A549 (cell line): ENCODE results near the gene PEF1. TPM values are rescaled to one million over a fixed set of nuclear protein-coding genes. Genes with fewer than 3 reads are reported as not detected.

ENCODE experiments used
- ATAC-seq, 2 experiments: fragments of 200-7000 bp in 1 of 2; fragments of >200 bp in 1 of 2; cut with Nextera tagmentation in 1 of 2; cut with Tn5 transposase in 1 of 2; 3 replicates each; pipeline versions ENCODE4 v1.8.0 to v1.9.1; 2018 to 2020; ENCODE audit warnings: mild to moderate bottlenecking in 1 of 2, moderate library complexity in 1 of 2
- CTCF ChIA-PET: fragments of 300-600 bp; sonication (Branson Sonifier 250); formaldehyde crosslinking; extraction: SDS; loops from one replicate; lab custom pipeline; 2021; ENCODE audit warnings: antibody characterized with exemption, inconsistent platforms; lab: Yijun Ruan, JAX
- POLR2A ChIA-PET: fragments of 350-600 bp; formaldehyde crosslinking; extraction: SDS; loops from one replicate; lab custom pipeline; 2021; ENCODE audit warnings: antibody characterized with exemption, inconsistent platforms; lab: Yijun Ruan, JAX
- DNase-seq, 2 experiments: peaks; one replicate each; pipeline versions ENCODE4 v3.0.0 to v3.0.0-alpha.2; 2011 to 2016; ENCODE audit warnings: low read depth in 1 of 2, low spot score in 1 of 2
- FAIRE-seq: peaks from 2 replicates; lab custom pipeline; 2011; peaks lifted over from hg19 to GRCh38; lab: Jason Lieb, UNC
- H3K27ac ChIP-seq, 2 experiments: fragments of >200 bp; sonication (Bioruptor Twin); formaldehyde crosslinking; 3 replicates each; pipeline ENCODE4 v1.5.1; 2016 to 2017
- H3K4me1 ChIP-seq: fragments of >200 bp; sonication (Bioruptor Twin); formaldehyde crosslinking; 3 replicates; pipeline ENCODE4 v1.6.1; 2016
- H3K4me2 ChIP-seq: fragments of >200 bp; sonication (Bioruptor Twin); formaldehyde crosslinking; 3 replicates; pipeline ENCODE4 v1.6.1; 2016
- H3K4me3 ChIP-seq: fragments of >200 bp; sonication (Bioruptor Twin); formaldehyde crosslinking; 3 replicates; pipeline ENCODE4 v1.5.1; 2016
- H3K9me3 ChIP-seq: fragments of >200 bp; sonication (Bioruptor Twin); formaldehyde crosslinking; 3 replicates; pipeline ENCODE4 v1.6.1; 2016
- BHLHE40 ChIP-seq: IDR thresholded peaks from 2 replicates; pipeline ENCODE4 v1.6.1; 2012; ENCODE audit warnings: low read depth, low read length, inconsistent platforms
- CBX8 ChIP-seq: fragments of 200-600 bp; sonication (generic); IDR thresholded peaks from 2 replicates; pipeline ENCODE4 v1.6.1; 2016
- CEBPB ChIP-seq, 2 experiments: fragments of >200 bp in 1 of 2; sonication (Bioruptor Twin) in 1 of 2; formaldehyde crosslinking in 1 of 2; IDR thresholded peaks; 2 replicates each; pipeline ENCODE4 v1.6.1; 2012 to 2016
- CHD2 ChIP-seq: fragments of 150-350 bp; IDR thresholded peaks from 2 replicates; pipeline ENCODE4 v1.6.1; 2014; ENCODE audit warnings: low read length; ENCODE audit not compliant: partially characterized antibody
- CHD4 ChIP-seq: fragments of 200-600 bp; sonication (generic); IDR thresholded peaks from 2 replicates; pipeline ENCODE4 v1.6.1; 2016; ENCODE audit warnings: antibody characterized with exemption, mild to moderate bottlenecking, borderline replicate concordance
- CTCF ChIP-seq: fragments of >200 bp; sonication (Bioruptor Twin); formaldehyde crosslinking; IDR thresholded peaks from 3 replicates; pipeline ENCODE4 v1.5.1; 2016
- EHF ChIP-seq: fragments of 250-450 bp; sonication (Bioruptor Pico); IDR thresholded peaks from 2 replicates; pipeline ENCODE4 v1.5.0; 2020; ENCODE audit warnings: mild to moderate bottlenecking
- EP300 ChIP-seq, 2 experiments: fragments of >200 bp; sonication (Bioruptor Twin); formaldehyde crosslinking; IDR thresholded peaks; 2 replicates in 1 of 2; 3 replicates in 1 of 2; pipeline ENCODE4 v1.6.1; 2016 to 2017
- FOSL2 ChIP-seq, 2 experiments: fragments of 450-650 bp in 1 of 2; fragments of >200 bp in 1 of 2; sonication (Bioruptor Twin) in 1 of 2; formaldehyde crosslinking; IDR thresholded peaks; 2 replicates each; pipeline versions ENCODE4 v1.5.0 to v1.6.1; 2016 to 2020; ENCODE audit warnings: mild to moderate bottlenecking in 1 of 2, moderate library complexity in 1 of 2
- HES2 ChIP-seq: fragments of >200 bp; sonication (Bioruptor Twin); formaldehyde crosslinking; IDR thresholded peaks from 2 replicates; pipeline ENCODE4 v1.6.1; 2016
- HEYL ChIP-seq: fragments of 250-450 bp; sonication (Bioruptor Pico); IDR thresholded peaks from 2 replicates; pipeline ENCODE4 v1.8.0; 2021; ENCODE audit warnings: mild to moderate bottlenecking, moderate library complexity
- HOXB13 ChIP-seq: fragments of 250-450 bp; sonication (Bioruptor Pico); IDR thresholded peaks from 2 replicates; pipeline ENCODE4 v1.5.0; 2020; ENCODE audit warnings: low read depth, mild to moderate bottlenecking, moderate library complexity
- JUNB ChIP-seq: fragments of >200 bp; sonication (Bioruptor Twin); formaldehyde crosslinking; IDR thresholded peaks from 2 replicates; pipeline ENCODE4 v1.6.1; 2016
- KDM1A ChIP-seq: fragments of 200-600 bp; sonication (generic); IDR thresholded peaks from 2 replicates; pipeline ENCODE4 v1.6.1; 2016; ENCODE audit warnings: low read depth, mild to moderate bottlenecking
- MAX ChIP-seq: IDR thresholded peaks from 2 replicates; pipeline ENCODE4 v1.6.1; 2012
- RAD21 ChIP-seq, 2 experiments: fragments of >200 bp in 1 of 2; sonication (Bioruptor Twin) in 1 of 2; formaldehyde crosslinking in 1 of 2; IDR thresholded peaks in 1 of 2; conservative IDR thresholded peaks in 1 of 2; 2 replicates in 1 of 2; 3 replicates in 1 of 2; pipeline ENCODE4 v1.6.1; 2012 to 2018; ENCODE audit warnings: inconsistent platforms in 1 of 2
- REST ChIP-seq: fragments of 200-600 bp; sonication (generic); IDR thresholded peaks from 2 replicates; pipeline ENCODE4 v1.6.1; 2016; ENCODE audit warnings: antibody characterized with exemption, mild to moderate bottlenecking, moderate library complexity
- RNF2 ChIP-seq: fragments of 200-600 bp; sonication (generic); IDR thresholded peaks from 2 replicates; pipeline ENCODE4 v1.6.1; 2016; ENCODE audit warnings: low read depth, mild to moderate bottlenecking, antibody characterized with exemption, moderate library complexity, borderline replicate concordance
- SMC3 ChIP-seq: fragments of >200 bp; sonication (Bioruptor Twin); formaldehyde crosslinking; IDR thresholded peaks from 3 replicates; pipeline ENCODE4 v1.6.1; 2018; ENCODE audit warnings: inconsistent platforms
- SREBF2 ChIP-seq: fragments of 450-650 bp; IDR thresholded peaks from 2 replicates; pipeline ENCODE4 v1.6.1; 2014; ENCODE audit warnings: mild to moderate bottlenecking, moderate library complexity
- TP53 ChIP-seq: fragments of 250-450 bp; sonication (Bioruptor Pico); IDR thresholded peaks from 2 replicates; pipeline ENCODE4 v1.5.0; 2021; ENCODE audit warnings: mild to moderate bottlenecking, moderate library complexity
- ZNF302 ChIP-seq: fragments of 250-450 bp; sonication (Bioruptor Pico); IDR thresholded peaks from 2 replicates; pipeline ENCODE4 v1.9.0; 2021; ENCODE audit warnings: inconsistent platforms, mild to moderate bottlenecking, moderate library complexity
- WGBS: methylation state at CpG from one replicate; pipeline ENCODE4 v1.1.6; 2017; ENCODE audit errors: missing lambda C conversion rate; 5-methylcytosine and 5-hydroxymethylcytosine counted together
- polyA plus RNA-seq, 4 experiments: library from polyadenylated mRNA; depleted of rRNA in 3 of 4; stranded (reverse); fragments of >200 nt; fragmentation: RNase III in 1 of 4; extraction: RNeasy Plus Mini Kit Qiagen cat#74134 plus additional on column Dnase treatment in 1 of 4; gene quantifications; 2 replicates in 3 of 4; 3 replicates in 1 of 4; pipeline ENCODE4 v1.2.3, GENCODE V29; 2011 to 2017

PEF1 gene
- polyA plus RNA-seq, 2 of the 4 experiments (the other 2 are of a cell fraction), result 38.3 to 47.6 TPM

- Histone ChIP-seq H3K4me1 (peaks cover 45% of the 10 kb centered on the region), H3K9me3 (no peaks in the 10 kb centered on the region), H3K4me2 (no peak overlapping the region), H3K27ac (no peak overlapping the region), H3K4me3 (no peak overlapping the region)
- no peak for ATAC-seq
- TF ChIP-seq FOSL2 (IDR thresholded peaks at IDR 0.05) (no peak), FOSL2 (CRISPR knock-in tag; IDR thresholded peaks at IDR 0.05) (no peak), RNF2 (no peak), ZNF302 (no peak), EP300 (IDR thresholded peaks at IDR 0.05) (no peak), MAX (no peak), HOXB13 (CRISPR knock-in tag) (no peak), CEBPB (IDR thresholded peaks at IDR 0.05) (no peak), KDM1A (no peak), SREBF2 (no peak), TP53 (no peak), SMC3 (no peak), HEYL (CRISPR knock-in tag) (no peak), CHD4 (no peak)
- no peak for FAIRE-seq
- DNase-seq, result no peak
- CTCF ChIA-PET, result interaction anchor here (1.6 to 6.3 kb wide), 2 partner anchors 13 to 28 kb away, joined by 5 to 40 read pairs; no protein-coding TSS in a partner anchor
- POLR2A ChIA-PET, result no interaction called here
- WGBS, result 90% methylated on average over 7 of the region's 8 CpGs
Observed at GRCh38 chr1:31687601-31688000, 42.9 kb upstream of the PEF1 start.

- Histone ChIP-seq H3K9me3 (no peaks in the 10 kb centered on the region), H3K4me2 (no peak overlapping the region), H3K4me1 (peaks cover 27% of the 10 kb centered on the region)
- no peak for ATAC-seq
- FAIRE-seq, result no peak
- POLR2A ChIA-PET, result no interaction called here
- CTCF ChIA-PET, result interaction anchor here (1.2 to 2.1 kb wide), 4 partner anchors 10 to 60 kb away, joined by 3 to 11 read pairs (median 5); no protein-coding TSS in a partner anchor
- no peak for DNase-seq
- WGBS, result 93% methylated on average over 8 of the region's 8 CpGs
- TF ChIP-seq HEYL (CRISPR knock-in tag), result no peak
- no peak for TF ChIP-seq RNF2
- no peak for TF ChIP-seq EP300 (IDR thresholded peaks at IDR 0.05)
- TF ChIP-seq RAD21 (conservative IDR thresholded peaks at IDR 0.05 in 1 of 2, IDR thresholded peaks at IDR 0.05 in 1 of 2), result no peak
- no peak for TF ChIP-seq JUNB
- TF ChIP-seq HES2, result no peak
- no peak for TF ChIP-seq REST
- no peak for TF ChIP-seq CEBPB (IDR thresholded peaks at IDR 0.05)
- TF ChIP-seq CBX8, result no peak
- TF ChIP-seq BHLHE40, result no peak
- no peak for TF ChIP-seq CHD4
- TF ChIP-seq HOXB13 (CRISPR knock-in tag), result no peak
- no peak for TF ChIP-seq EHF
- TF ChIP-seq, all 56 proteins: peak for 0
- Histone ChIP-seq H3K4me3 (no peak overlapping the region), H3K27ac (peak overlapping the region in 1 of 2 experiments; percentile 45; a peak in 3 of 6 replicates)
Observed at GRCh38 chr1:31685795-31686194, 41.1 kb upstream of the PEF1 start.

GRCh38 chr1:31683997-31684396 lies 39.3 kb upstream of the PEF1 start:
- Histone ChIP-seq H3K4me3 (no peak overlapping the region), H3K4me1 (peaks cover 9% of the 10 kb centered on the region), H3K9me3 (no peaks in the 10 kb centered on the region), H3K4me2 (no peak overlapping the region), H3K27ac (peak overlapping the region in 1 of 2 experiments; percentile 63; a peak in 2 of 6 replicates)
- FAIRE-seq (no peak), DNase-seq (no peak), ATAC-seq (peak; percentile 69 to 93; a peak in 4 of 6 replicates)
- 59% methylated on average over 4 of the region's 11 CpGs for WGBS
- ChIA-PET POLR2A (no interaction called here), CTCF (interaction anchor here (1.0 to 1.3 kb wide), 3 partner anchors 14 to 21 kb away, joined by 3 to 6 read pairs (median 5); no protein-coding TSS in a partner anchor)
- 0 out of 3 replicates have a peak, but pooled peaks have one; percentile 12 for TF ChIP-seq CTCF
- TF ChIP-seq CHD2, result no peak
- TF ChIP-seq REST, result no peak
- peak in 1 of 2 experiments; percentile 22; a peak in 1 of 5 replicates for TF ChIP-seq RAD21 (conservative IDR thresholded peaks at IDR 0.05 in 1 of 2, IDR thresholded peaks at IDR 0.05 in 1 of 2)
- TF ChIP-seq HEYL (CRISPR knock-in tag), result no peak
